Suppressor macrophage (primary cell): ENCODE data around the gene VNN1.
"Not testable (repeated sequence)": the region's sequence is repeated elsewhere in the genome, so short reads cannot be mapped to it uniquely, and the experiment has no call there.

Experiments
- DNase-seq, 4 experiments: peaks; one replicate each; pipeline ENCODE4 v3.0.0-alpha.2; 2020 to 2022

VNN1 gene

GRCh38 chr6:132669690-132670291 lies 44.1 kb downstream of the VNN1 start:
- DNase-seq: peak; percentile 35 to 92 (median 68)

- no peak for DNase-seq
These were observed 47.7 kb downstream of the VNN1 start for GRCh38 chr6:132666118-132666517.

- DNase-seq: no peak
These were observed 49.4 kb downstream of the VNN1 start for GRCh38 chr6:132664309-132665034.

DNA sequence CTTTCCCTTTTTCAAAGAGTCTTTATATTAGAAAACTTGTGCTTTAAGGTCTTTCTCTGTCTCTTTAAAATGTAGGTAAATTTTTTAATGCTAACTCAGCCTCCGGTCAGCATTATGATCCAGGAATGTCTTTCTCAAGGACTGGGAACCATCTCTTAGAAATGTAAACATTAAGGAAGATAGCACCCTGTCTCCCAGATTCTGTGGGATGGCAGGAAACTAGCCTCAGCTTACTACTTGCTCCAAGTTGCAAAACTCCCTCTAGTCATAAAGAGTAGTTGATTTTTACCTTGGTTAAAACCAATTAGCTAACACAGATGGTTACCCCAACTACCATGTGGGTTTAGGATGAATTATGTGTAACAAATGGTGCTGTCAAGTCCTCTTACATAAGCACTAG lies 50.2 kb downstream of the VNN1 start:
- no peak for DNase-seq

- no peak for DNase-seq
These were observed 51.9 kb downstream of the VNN1 start for GRCh38 chr6:132661906-132662305.

DNA sequence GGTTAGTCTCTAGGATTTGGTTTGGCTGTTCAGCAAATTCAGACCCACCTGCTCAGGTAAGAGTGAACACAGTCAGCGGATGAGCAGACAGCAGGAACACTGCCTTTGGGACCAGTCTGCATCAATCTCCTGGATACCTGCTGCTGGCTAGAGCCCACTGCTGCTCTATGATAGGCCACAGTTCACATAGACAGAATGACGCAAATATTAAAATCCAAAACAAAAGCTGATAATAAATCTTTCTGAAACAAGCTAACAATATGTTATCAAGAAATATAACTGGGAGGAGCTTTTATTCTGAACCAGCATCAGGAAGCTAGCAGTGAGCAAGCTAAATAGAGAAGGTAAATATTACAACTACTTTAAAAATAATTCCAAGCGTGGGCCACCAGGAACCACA lies 54.8 kb downstream of the VNN1 start, which contains the start of gene TAAR1:
Gene TAAR1 (minus strand): TSS at position 101 of the 400 bp plus-strand sequence. CDS start 13,179 bp downstream, outside the sequence.
- DNase-seq: no peak

- DNase-seq: peak; percentile 61 to 85 (median 76)
These were observed 62.8 kb downstream of the VNN1 start for GRCh38 chr6:132651062-132651461.

GRCh38 chr6:132650429-132650828 lies 63.4 kb downstream of the VNN1 start:
- no peak for DNase-seq

- no peak for DNase-seq
These were observed 65.0 kb downstream of the VNN1 start for GRCh38 chr6:132648828-132649227.

GRCh38 chr6:132648356-132648755 lies 65.5 kb downstream of the VNN1 start:
- peak in 3 of 4 experiments; percentile 8 to 56 (median 43) for DNase-seq

- DNase-seq: no peak
These were observed 70.3 kb downstream of the VNN1 start for GRCh38 chr6:132643547-132643946.

DNA sequence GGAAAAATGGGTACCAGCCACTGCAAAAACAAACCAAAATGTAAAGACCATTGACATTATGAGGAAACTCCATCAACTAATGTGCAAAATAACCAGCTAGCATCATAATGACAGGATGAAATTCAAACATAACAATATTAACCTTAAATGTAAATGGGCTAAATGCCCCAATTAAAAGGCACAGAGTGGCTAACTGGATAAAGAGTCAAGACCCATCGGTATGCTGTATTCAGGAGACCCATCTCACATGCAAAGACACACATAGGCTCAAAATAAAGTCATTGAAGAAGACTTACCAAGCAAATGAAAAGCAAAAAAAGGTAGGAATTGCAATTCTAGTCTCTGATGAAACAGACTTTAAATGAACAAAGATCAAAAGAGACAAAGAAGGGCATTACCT lies 76.7 kb downstream of the VNN1 start:
- not testable (repeated sequence) for DNase-seq

- DNase-seq: not testable (repeated sequence)
These were observed 77.9 kb downstream of the VNN1 start for GRCh38 chr6:132635906-132636305.

GRCh38 chr6:132635288-132635687 lies 78.6 kb downstream of the VNN1 start:
- DNase-seq: not testable (repeated sequence)

DNA sequence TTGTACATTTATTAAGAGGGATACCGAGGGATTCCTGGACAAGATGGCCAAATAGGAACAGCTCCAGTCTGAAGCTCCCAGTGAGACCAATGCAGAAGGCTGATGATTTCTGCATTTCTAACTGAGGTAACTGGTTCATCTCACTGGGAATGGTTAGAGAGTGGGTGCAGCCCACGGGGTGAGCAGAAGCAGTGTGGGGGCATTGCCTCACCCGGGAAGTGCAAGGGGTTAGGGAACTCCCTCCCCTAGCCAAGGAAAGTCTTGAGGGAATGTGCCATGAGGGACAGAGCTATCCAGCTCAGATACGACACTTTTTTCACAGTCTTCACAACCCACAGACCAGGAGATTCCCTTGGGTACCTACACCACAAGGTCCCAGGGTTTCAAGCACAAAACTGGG lies 79.1 kb downstream of the VNN1 start:
- DNase-seq: peak in 3 of 4 experiments; percentile 9 to 33 (median 11)

DNA sequence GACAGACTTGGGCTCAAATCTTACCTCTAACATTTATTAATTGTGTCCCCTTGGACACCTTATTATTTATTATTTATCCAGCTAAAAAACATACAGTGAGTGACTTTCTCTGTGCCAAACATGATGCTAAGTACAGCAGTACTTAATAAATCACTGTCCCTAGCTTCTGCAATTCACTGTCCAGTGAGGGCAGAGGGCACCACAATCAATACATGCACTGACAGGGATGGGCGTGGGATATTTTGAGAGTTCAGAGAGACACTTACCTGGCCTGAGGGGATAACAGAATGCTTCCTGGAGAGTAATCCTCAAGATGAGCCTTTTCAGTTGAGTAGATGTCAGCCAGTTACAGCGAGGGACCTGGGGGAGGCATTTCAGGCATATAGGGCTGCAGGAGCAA lies 80.5 kb downstream of the VNN1 start:
- DNase-seq: no peak
